Osteocyte (in vitro differentiated cells): Measurements from ENCODE around the gene CADM1. TPM values are rescaled to one million over a fixed set of nuclear protein-coding genes. Genes with fewer than 3 reads are reported as not detected.

Experiments used
- DNase-seq: peaks from one replicate; pipeline ENCODE4 v3.0.0; 2021; ENCODE audit warnings: mixed read lengths; ENCODE audit not compliant: unreplicated experiment; ENCODE audit errors: extremely low spot score
- H3K27ac Mint-ChIP-seq: one replicate; pipeline ENCODE4 v1.8.0; 2021; ENCODE audit warnings: mild to moderate bottlenecking, mixed read lengths; ENCODE audit not compliant: unreplicated experiment
- H3K27me3 Mint-ChIP-seq: one replicate; pipeline ENCODE4 v1.8.0; 2021; ENCODE audit warnings: mixed read lengths; ENCODE audit not compliant: unreplicated experiment
- H3K36me3 Mint-ChIP-seq: one replicate; pipeline ENCODE4 v1.8.0; 2021; ENCODE audit warnings: mixed read lengths; ENCODE audit not compliant: unreplicated experiment
- H3K4me1 Mint-ChIP-seq: one replicate; pipeline ENCODE4 v1.8.0; 2021; ENCODE audit warnings: mixed read lengths; ENCODE audit not compliant: unreplicated experiment
- H3K4me3 Mint-ChIP-seq: one replicate; pipeline ENCODE4 v1.8.0; 2021; ENCODE audit warnings: mild to moderate bottlenecking, moderate library complexity, mixed read lengths; ENCODE audit not compliant: unreplicated experiment
- H3K9me3 Mint-ChIP-seq: one replicate; pipeline ENCODE4 v1.8.0; 2021; ENCODE audit warnings: mixed read lengths; ENCODE audit not compliant: unreplicated experiment
- total RNA-seq: library from RNA; stranded (reverse); gene quantifications from 2 replicates; pipeline ENCODE4 v1.2.1, GENCODE V29; 2021
- TF ChIP-seq, protein P1 (sequence below): fragments of 200-600 bp; sonication (generic); IDR thresholded peaks from 2 replicates; pipeline ENCODE4 v1.5.0; 2021; ENCODE audit warnings: antibody characterized with exemption, mild to moderate bottlenecking, moderate library complexity

The CADM1 gene
- total RNA-seq, 1 donor from 2014 or later = 24.2 TPM

DNA sequence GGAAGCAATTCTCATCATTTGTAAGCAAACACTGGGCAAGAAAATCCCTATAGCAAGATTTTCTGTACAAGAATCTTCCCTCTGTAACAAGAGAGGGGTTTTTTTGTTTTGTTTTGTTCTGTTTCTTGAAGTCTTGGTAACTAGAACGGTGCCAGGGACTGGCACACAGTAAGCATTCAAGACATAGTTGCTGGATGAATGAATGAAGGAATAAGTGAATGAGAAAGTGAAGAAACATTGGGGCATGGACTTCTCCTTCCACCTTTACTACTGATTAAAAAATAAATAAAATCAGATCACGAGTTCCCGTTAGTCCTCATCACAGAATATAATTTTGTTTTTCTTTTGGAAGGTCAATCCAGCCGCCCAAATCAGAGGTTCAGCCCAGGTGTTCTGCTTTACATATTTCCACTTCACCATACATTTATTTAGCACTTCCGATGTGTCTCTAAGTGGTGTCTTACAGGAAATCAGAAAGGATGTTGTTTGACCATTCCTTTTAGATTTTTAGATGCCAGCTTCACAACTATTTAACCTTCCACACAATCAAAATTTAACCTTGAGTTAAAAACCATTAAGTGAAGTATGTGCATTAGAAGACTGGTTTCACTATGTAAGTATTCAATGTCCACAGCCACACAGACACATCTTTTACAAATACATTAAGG is 281.2 kb downstream of the CADM1 start:
- Mint-ChIP-seq H3K4me3 (no peak overlapping the region), H3K27me3 (no peaks in the 10 kb centered on the region), H3K9me3 (no peaks in the 10 kb centered on the region), H3K4me1 (peaks cover 52% of the 10 kb centered on the region), H3K36me3 (no peaks in the 10 kb centered on the region), H3K27ac (no peak overlapping the region)
- DNase-seq = no peak
- TF ChIP-seq, protein P1, sequence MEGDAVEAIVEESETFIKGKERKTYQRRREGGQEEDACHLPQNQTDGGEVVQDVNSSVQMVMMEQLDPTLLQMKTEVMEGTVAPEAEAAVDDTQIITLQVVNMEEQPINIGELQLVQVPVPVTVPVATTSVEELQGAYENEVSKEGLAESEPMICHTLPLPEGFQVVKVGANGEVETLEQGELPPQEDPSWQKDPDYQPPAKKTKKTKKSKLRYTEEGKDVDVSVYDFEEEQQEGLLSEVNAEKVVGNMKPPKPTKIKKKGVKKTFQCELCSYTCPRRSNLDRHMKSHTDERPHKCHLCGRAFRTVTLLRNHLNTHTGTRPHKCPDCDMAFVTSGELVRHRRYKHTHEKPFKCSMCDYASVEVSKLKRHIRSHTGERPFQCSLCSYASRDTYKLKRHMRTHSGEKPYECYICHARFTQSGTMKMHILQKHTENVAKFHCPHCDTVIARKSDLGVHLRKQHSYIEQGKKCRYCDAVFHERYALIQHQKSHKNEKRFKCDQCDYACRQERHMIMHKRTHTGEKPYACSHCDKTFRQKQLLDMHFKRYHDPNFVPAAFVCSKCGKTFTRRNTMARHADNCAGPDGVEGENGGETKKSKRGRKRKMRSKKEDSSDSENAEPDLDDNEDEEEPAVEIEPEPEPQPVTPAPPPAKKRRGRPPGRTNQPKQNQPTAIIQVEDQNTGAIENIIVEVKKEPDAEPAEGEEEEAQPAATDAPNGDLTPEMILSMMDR = no peak

DNA sequence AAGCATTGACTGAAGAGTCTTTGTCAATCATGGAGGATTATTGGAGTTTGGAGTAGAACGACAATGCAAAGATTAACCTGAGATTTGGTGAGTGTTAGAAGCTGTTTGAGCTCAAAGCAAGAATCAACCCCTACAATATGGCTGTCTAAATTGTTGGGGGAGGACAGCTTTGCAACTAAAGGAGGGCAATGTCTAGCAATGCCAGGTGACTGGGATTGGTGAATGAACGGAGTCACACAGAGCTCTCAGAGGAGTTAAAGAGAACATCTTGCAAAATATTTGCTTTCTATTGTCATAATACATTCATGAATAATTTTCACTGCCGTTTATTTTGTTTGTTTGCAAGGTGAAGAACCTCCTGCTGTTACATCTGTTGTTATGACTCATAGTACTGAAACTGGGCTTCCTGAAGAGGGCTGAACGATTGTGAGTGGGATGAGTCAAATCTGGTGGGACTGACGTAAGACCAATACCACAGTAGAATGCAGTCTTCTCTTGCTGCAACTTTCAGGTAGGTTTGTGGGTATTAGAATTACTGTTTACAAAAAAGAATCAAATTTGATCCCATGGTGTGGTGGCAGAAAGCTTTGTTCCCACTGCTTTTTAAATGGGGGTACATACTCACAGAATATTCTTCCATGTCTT is 281.9 kb downstream of the CADM1 start:
- H3K36me3 Mint-ChIP-seq = no peaks in the 10 kb centered on the region
- no peak overlapping the region for H3K4me3 Mint-ChIP-seq
- TF ChIP-seq, protein P1 = no peak
- H3K27ac Mint-ChIP-seq = no peak overlapping the region
- H3K9me3 Mint-ChIP-seq = no peaks in the 10 kb centered on the region
- no peaks in the 10 kb centered on the region for H3K27me3 Mint-ChIP-seq
- peaks cover 51% of the 10 kb centered on the region for H3K4me1 Mint-ChIP-seq
- no peak for DNase-seq

DNA sequence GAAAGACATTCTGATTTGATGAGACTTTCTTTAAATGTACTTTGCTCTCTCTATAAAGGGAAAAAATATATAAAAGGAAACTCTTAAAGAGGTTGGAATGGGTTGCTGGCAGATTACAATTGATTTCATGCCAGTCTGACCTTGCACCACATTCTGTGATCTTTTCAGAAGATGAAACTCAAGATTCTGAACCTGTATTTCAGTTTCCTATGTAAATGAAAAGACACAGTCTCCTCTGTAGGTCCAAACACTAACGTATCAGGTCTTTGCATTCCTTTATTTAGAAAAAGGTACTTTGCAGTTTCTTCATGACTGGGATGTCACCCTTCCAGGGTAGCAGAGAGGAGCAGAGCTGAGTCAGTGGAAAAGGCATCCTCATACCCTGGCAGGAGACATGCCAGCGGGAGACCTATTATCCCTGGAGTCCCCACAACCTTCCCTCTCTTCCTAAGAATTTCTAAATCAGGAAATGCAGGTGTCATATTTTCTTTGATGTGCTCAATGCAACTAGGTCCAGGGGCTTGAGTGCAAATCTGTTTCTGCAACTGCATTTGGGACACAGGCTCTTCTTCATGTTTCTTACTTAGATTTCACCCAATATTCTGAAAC is 282.6 kb downstream of the CADM1 start:
- no peak for DNase-seq
- Mint-ChIP-seq H3K4me1 (peaks cover 44% of the 10 kb centered on the region), H3K36me3 (no peaks in the 10 kb centered on the region), H3K27ac (no peak overlapping the region), H3K4me3 (no peak overlapping the region), H3K9me3 (no peaks in the 10 kb centered on the region), H3K27me3 (no peaks in the 10 kb centered on the region)
- TF ChIP-seq, protein P1 = no peak

DNA sequence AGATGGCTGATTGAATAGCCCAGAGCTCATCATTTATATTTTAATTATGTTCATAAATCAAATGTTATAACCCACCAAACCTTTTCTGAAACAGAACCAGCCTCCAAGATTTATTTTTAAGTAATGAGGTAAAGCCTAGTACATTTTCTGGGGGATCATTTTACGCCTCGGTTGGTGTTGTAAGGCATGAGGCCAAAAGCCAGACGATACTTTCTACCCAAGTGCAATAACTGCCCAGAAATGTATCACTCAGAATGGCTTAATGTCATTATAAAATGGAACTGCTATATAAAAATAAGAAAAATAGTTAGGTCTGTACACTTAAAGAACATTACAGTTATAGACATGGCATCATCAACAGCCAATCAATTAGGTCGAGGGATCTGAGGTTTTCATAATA is 283.3 kb downstream of the CADM1 start:
- TF ChIP-seq, protein P1 = no peak
- no peak overlapping the region for H3K27ac Mint-ChIP-seq
- H3K4me1 Mint-ChIP-seq = peaks cover 38% of the 10 kb centered on the region
- no peaks in the 10 kb centered on the region for H3K36me3 Mint-ChIP-seq
- no peaks in the 10 kb centered on the region for H3K27me3 Mint-ChIP-seq
- H3K4me3 Mint-ChIP-seq = no peak overlapping the region
- DNase-seq = no peak
- no peaks in the 10 kb centered on the region for H3K9me3 Mint-ChIP-seq

DNA sequence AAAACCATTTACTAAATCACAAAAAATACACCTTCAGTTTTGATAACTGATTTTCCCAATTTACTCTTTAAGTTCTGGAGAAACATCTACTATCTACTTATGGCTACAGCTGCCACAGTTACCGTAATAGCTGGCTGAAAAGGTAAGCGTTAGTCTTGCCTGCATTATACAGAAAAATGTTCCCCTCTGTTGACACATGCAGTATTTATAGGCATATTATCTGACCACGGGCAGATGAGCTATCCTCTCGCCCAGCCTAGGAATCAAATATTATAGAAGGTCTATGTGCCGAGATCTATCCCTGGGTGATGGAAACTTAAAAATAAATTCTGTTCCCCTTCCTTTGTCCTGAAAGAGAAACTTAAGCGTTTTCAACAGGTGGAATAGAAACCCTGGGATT is 283.8 kb downstream of the CADM1 start:
- no peaks in the 10 kb centered on the region for H3K27me3 Mint-ChIP-seq
- no peak overlapping the region for H3K27ac Mint-ChIP-seq
- H3K36me3 Mint-ChIP-seq = no peaks in the 10 kb centered on the region
- H3K4me1 Mint-ChIP-seq = peaks cover 36% of the 10 kb centered on the region
- no peak overlapping the region for H3K4me3 Mint-ChIP-seq
- TF ChIP-seq, protein P1 = no peak
- no peak for DNase-seq
- no peaks in the 10 kb centered on the region for H3K9me3 Mint-ChIP-seq
